DLD1 (cell line): ENCODE results near the gene CNN2.

ENCODE experiments used
- in situ Hi-C: cut with HindIII; loops from 2 replicates; pipeline ENCODE4 v1.10.0; 2017; ENCODE audit warnings: low sequenced_read_pairs

CNN2 gene

DNA sequence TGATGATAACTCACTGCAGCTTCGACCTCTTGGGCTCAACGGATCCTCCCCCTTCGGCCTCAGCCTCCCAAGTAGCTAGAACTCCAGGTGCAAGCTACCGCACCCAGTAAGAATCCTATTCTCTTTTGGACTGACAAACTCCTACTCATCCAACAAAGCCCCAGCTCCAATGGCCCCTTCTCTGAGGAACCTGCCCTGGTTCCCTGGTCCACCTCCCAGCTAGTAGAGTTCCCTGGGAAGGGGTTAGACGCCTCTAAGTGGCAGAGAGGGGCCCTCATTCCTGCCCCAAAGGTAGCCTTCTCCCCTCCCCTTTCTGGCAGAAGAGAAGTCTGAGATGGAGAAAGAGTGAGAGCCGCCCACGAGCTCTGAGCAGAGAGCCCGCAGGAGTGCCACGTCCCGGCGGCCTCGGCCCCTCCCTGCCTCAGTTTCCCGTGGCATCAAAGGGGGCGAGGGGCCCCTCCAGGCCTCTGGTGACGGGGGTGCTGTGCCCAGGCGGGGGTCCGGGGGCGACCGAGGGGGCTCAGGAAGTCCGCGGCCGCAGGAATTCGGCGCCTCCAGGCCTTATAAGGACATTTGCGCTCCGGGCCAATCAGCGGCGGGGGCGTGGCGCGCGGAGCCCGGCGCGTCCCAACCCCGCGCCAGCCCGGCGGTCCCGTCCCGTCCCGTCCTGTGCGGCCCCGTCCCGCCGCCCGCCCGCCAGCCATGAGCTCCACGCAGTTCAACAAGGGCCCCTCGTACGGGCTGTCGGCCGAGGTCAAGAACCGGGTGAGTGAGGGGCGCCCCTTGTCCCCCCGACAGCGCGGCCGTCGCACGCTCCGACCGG, at the start of gene CNN2:
Gene CNN2, plus strand, starts transcription at position 649 of the 823 bp plus-strand sequence. Its CDS starts 54 bp downstream, at position 703.
- in situ Hi-C loops: no loop called here

- in situ Hi-C loops: no loop called here
These were observed 49.3 kb upstream of the CNN2 start for GRCh38 chr19:977058-977464.

GRCh38 chr19:979318-979741, 47.1 kb upstream of the CNN2 start:
- in situ Hi-C loops: no loop called here

- in situ Hi-C loops: no loop called here
These were observed 46.0 kb upstream of the CNN2 start for GRCh38 chr19:980133-980998.

DNA sequence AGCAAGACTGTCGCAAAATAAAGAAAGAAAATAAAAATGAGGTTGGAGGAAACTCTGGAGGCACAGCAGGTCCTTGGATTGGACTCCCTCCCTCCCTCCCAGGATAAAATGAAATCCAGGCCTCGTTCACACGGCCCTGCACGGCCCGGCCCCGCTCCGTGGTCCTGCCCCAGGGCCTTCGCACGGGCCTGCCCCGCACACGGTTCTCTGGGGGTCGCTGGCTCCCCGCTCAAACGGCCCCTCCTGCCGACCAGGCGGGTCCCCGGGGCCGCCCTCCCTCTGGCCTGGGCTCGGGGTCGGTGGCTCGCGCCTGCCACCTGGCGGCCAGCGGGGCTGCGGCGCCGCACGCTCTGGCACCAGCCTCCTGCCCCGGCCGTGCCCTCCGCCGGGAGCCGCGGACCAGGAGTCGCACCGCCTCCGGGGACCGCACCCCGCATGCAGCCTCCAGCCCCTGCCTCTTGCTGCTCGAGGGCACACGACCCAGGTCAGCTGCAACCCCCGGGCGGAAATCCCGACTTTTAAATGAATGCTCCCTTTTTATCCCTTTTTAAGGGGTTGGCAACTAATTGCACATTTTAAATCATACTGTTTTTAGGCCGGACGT, 43.7 kb upstream of the CNN2 start:
- in situ Hi-C loops: no loop called here

- in situ Hi-C loops: no loop called here
These were observed 42.0 kb upstream of the CNN2 start, which contains the start of gene WDR18 for GRCh38 chr19:984165-984967. TSS of gene WDR18 (plus strand) at chr19:984345. CDS start at chr19:984354, 9 bp downstream.

DNA sequence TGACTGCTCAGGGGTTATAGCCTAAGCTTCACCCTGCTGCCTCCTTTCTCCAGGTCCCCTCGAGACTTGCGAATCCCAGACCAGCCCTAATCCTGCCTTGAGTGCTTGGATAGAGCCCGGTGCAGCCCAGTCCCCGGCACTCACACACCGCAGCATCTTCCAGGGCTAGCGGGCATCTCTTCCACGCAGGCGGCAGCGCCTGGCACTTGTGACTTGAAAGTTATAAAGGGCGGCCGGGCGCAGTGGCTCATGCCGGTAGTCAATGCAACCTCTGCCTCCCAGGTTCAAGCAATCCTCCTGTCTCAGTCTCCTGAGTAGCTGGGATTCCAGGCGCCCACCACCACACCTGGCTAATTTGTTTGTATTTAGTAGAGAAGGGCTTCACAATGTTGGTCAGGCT, 40.3 kb upstream of the CNN2 start:
- in situ Hi-C loops: no loop called here

GRCh38 chr19:988081-988480, 38.3 kb upstream of the CNN2 start:
- in situ Hi-C loops: no loop called here

- in situ Hi-C loops: no loop called here
These were observed 37.9 kb upstream of the CNN2 start for GRCh38 chr19:988510-988909.

- in situ Hi-C loops: no loop called here
These were observed 36.9 kb upstream of the CNN2 start for GRCh38 chr19:989381-990081.

GRCh38 chr19:990119-990571, 36.3 kb upstream of the CNN2 start:
- in situ Hi-C loops: no loop called here

DNA sequence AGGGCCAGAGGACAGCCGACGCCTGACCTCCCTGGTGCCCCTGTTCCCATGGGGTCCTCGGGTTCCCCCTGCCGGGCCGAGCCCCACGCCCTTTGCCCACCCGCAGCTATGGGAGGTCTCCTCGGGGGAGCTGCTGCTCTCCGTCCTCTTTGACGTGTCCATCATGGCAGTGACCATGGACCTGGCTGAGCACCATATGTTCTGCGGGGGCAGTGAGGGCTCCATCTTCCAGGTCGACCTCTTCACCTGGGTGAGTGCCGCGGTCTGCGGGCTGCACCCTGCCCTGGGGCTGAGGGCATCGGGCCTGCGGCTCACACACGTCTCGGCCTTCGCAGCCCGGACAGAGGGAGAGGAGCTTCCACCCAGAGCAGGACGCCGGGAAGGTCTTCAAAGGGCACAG, 35.7 kb upstream of the CNN2 start:
- in situ Hi-C loops: no loop called here

GRCh38 chr19:991174-991931, 35.1 kb upstream of the CNN2 start:
- in situ Hi-C loops: no loop called here

DNA sequence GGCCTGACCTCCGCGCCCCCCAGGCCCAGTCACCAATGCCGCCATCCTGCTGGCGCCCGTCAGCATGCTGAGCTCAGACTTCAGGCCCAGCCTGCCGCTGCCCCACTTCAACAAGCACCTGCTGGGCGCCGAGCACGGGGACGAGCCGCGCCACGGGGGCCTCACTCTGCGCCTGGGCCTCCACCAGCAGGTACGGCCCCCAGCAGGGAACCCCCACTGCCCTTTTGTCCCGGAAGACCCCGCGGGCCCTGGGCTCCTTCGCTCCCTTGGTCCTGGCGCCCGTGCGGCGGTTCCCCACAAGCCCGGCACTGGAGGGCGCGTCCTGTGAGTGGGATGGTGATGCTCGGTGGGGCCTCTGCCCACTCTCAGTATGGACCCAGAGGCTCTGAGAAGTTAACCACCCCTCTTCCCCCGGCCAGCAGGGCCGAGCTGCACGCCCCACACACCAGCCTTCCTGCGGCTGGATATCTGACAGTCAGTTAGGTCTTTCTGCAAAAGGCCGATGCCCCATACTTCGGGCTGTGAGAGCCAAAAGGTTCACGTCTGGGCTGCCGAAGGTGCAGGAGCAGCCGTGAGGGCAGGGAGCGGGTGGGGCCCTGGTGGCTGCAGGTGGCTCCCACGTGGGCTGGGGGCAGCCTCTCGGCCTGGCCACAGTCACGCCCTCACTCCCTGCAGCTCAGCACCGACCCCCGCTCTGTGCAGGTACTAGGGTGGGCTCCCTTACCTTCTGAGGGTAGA, 34.3 kb upstream of the CNN2 start:
- in situ Hi-C loops: no loop called here

- in situ Hi-C loops: no loop called here
These were observed 33.7 kb upstream of the CNN2 start for GRCh38 chr19:992670-993055.

DNA sequence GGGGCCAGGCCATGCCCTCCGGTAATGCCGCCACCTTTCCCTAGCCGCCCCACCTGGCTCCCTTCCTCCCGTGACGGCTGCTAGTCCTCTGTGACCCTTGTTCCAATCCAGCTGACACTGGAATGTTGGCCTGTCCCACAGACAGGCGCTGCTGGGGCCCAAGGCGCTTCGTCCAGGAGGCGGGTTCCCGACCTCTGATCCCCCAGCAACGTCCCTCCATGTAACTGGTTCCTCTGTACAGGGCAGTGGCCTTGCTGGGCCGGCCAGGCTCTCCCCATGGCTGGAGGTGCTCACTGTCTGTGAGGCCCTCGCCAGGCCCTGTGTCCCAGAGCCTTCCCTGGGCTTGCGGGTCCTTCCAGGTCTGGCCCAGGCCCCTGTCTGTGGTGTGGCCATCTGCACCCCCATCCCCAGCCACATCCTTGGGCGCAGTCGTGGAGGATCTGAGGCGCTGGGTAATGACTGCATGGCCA, 33.0 kb upstream of the CNN2 start:
- in situ Hi-C loops: no loop called here

DNA sequence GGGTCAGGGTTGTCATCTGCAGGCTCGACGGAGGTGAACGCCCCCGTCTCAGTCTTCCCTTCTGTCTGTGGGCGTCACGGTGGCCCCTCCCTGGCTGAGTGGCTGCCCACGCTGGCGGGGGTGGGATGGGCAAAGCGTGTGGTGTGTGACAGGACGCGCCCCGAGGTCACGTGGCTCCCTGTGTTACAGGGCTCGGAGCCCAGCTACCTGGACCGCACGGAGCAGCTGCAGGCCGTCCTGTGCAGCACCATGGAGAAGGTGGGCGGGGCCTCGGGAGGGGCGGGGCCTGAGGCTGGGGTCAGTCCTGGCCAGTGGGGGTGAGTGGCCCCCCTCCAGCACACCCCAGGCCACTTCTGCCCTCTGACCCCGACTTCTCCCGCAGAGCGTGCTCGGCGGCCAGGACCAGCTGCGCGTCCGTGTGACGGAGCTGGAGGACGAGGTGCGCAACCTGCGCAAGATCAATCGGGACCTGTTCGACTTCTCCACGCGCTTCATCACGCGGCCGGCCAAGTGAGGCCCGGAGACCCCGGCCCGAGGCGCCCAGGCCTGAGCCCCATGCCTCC, 32.5 kb upstream of the CNN2 start:
- in situ Hi-C loops: no loop called here

- in situ Hi-C loops: no loop called here
These were observed 31.9 kb upstream of the CNN2 start for GRCh38 chr19:994516-994915.
